ENCODE results near the gene MAFG.

The MAFG gene

DNA sequence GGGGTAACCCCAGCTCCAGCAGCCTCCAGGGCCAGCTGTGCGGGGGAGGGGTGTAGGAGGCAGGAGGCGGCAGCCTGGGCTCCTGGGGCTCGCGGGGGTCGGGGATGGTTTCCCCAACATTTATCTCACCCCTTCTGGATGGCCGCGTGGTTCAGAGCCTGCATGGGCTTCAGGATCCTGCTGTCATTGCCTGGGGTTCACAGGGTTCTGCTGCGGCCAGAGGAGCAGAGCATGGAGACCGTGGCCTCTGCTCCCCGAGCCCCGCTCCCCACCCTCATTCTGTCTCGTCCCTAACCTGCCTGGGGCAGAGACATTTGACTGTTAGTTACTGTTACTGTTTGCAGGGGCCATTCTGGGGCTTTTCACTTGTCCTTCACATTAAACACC is 14.6 kb upstream of the MAFG start:
- H3K9me3 ChIP-seq (replicated peaks; ENCODE audit: insufficient read depth, low read length), result no peaks in the 10 kb centered on the region
- H3K4me3 ChIP-seq (ENCODE audit: low read length), result no peak overlapping the region
- peaks cover 33% of the 10 kb centered on the region for H3K27me3 ChIP-seq (replicated peaks; ENCODE audit: insufficient read depth, low read length)
- no peaks in the 10 kb centered on the region for H3K79me2 ChIP-seq (ENCODE audit: low read length)
- no peaks in the 10 kb centered on the region for H3F3A ChIP-seq (ENCODE audit: insufficient read depth, low read length)
- H3K9me2 ChIP-seq (replicated peaks; ENCODE audit: insufficient read depth, low read length), result no peaks in the 10 kb centered on the region
- no peak for TF ChIP-seq EZH2 (optimal IDR thresholded peaks at IDR 0.05; ENCODE audit: low read depth, low read length)
- no peak for TF ChIP-seq EZH2phosphoT487 (IDR thresholded peaks at IDR 0.05; ENCODE audit: low read length)
- TF ChIP-seq, protein P1, sequence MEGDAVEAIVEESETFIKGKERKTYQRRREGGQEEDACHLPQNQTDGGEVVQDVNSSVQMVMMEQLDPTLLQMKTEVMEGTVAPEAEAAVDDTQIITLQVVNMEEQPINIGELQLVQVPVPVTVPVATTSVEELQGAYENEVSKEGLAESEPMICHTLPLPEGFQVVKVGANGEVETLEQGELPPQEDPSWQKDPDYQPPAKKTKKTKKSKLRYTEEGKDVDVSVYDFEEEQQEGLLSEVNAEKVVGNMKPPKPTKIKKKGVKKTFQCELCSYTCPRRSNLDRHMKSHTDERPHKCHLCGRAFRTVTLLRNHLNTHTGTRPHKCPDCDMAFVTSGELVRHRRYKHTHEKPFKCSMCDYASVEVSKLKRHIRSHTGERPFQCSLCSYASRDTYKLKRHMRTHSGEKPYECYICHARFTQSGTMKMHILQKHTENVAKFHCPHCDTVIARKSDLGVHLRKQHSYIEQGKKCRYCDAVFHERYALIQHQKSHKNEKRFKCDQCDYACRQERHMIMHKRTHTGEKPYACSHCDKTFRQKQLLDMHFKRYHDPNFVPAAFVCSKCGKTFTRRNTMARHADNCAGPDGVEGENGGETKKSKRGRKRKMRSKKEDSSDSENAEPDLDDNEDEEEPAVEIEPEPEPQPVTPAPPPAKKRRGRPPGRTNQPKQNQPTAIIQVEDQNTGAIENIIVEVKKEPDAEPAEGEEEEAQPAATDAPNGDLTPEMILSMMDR (IDR thresholded peaks at IDR 0.05; ENCODE audit: low read length), result no peak
- H3K27ac ChIP-seq (ENCODE audit: low read length), result no peak overlapping the region
- H3K9ac ChIP-seq (ENCODE audit: low read length), result no peak overlapping the region
- no peaks in the 10 kb centered on the region for H3K36me3 ChIP-seq (replicated peaks; ENCODE audit: insufficient read depth, low read length)
- no peaks in the 10 kb centered on the region for H4K20me1 ChIP-seq (ENCODE audit: insufficient read depth, low read length)
- no peak overlapping the region for H3K4me2 ChIP-seq (ENCODE audit: low read depth, low read length)
- DNase-seq, result no peak
- H3K4me1 ChIP-seq (ENCODE audit: low read length), result no peaks in the 10 kb centered on the region
- no peak overlapping the region for H2AFZ ChIP-seq (ENCODE audit: low read length)

DNA sequence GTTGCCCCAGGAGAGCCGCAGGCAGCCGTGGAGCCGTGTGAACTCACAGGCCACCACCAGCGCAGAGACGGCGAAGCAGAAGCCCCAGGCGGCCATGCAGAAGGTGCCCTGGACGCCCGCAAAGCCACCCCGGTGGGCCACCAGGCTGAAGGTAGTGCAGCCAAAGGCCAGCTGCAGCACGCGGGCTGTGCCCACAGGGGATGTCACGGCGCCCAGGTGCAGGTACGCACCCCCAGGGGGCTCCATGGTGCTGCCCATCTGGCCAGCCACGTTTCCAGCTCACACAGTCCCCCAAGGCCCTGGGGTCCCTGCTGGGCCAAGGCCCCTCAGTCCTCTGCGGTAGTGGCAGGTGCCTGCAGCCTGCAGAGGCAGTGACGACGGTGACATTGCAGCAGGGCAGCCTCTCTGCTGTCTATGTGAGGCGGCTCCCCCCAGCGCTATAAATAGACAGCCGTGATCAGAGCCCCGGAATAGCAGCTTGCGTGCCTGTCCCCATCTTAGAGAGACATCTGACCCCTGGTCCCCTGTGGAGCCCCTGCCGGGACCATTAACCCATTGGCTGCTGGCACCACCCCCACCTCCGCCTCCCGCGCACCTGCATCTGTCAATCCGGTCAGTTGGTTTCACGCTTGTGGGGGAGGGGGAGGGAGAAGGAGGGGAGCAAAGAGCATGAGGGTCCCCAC is 14.1 kb upstream of the MAFG start:
- no peaks in the 10 kb centered on the region for H3K4me1 ChIP-seq (ENCODE audit: low read length)
- no peak overlapping the region for H3K4me3 ChIP-seq (ENCODE audit: low read length)
- no peaks in the 10 kb centered on the region for H3K9me2 ChIP-seq (replicated peaks; ENCODE audit: insufficient read depth, low read length)
- peaks cover 33% of the 10 kb centered on the region for H3K27me3 ChIP-seq (replicated peaks; ENCODE audit: insufficient read depth, low read length)
- no peak for DNase-seq
- no peaks in the 10 kb centered on the region for H3F3A ChIP-seq (ENCODE audit: insufficient read depth, low read length)
- no peaks in the 10 kb centered on the region for H4K20me1 ChIP-seq (ENCODE audit: insufficient read depth, low read length)
- TF ChIP-seq EZH2 (optimal IDR thresholded peaks at IDR 0.05; ENCODE audit: low read depth, low read length) (no peak), EZH2phosphoT487 (IDR thresholded peaks at IDR 0.05; ENCODE audit: low read length) (no peak)
- TF ChIP-seq, protein P1 (IDR thresholded peaks at IDR 0.05; ENCODE audit: low read length), result no peak
- H3K4me2 ChIP-seq (ENCODE audit: low read depth, low read length), result no peak overlapping the region
- no peaks in the 10 kb centered on the region for H3K36me3 ChIP-seq (replicated peaks; ENCODE audit: insufficient read depth, low read length)
- no peak overlapping the region for H3K27ac ChIP-seq (ENCODE audit: low read length)
- H2AFZ ChIP-seq (ENCODE audit: low read length), result no peak overlapping the region
- H3K79me2 ChIP-seq (ENCODE audit: low read length), result peaks cover 4% of the 10 kb centered on the region
- no peaks in the 10 kb centered on the region for H3K9me3 ChIP-seq (replicated peaks; ENCODE audit: insufficient read depth, low read length)
- H3K9ac ChIP-seq (ENCODE audit: low read length), result no peak overlapping the region

DNA sequence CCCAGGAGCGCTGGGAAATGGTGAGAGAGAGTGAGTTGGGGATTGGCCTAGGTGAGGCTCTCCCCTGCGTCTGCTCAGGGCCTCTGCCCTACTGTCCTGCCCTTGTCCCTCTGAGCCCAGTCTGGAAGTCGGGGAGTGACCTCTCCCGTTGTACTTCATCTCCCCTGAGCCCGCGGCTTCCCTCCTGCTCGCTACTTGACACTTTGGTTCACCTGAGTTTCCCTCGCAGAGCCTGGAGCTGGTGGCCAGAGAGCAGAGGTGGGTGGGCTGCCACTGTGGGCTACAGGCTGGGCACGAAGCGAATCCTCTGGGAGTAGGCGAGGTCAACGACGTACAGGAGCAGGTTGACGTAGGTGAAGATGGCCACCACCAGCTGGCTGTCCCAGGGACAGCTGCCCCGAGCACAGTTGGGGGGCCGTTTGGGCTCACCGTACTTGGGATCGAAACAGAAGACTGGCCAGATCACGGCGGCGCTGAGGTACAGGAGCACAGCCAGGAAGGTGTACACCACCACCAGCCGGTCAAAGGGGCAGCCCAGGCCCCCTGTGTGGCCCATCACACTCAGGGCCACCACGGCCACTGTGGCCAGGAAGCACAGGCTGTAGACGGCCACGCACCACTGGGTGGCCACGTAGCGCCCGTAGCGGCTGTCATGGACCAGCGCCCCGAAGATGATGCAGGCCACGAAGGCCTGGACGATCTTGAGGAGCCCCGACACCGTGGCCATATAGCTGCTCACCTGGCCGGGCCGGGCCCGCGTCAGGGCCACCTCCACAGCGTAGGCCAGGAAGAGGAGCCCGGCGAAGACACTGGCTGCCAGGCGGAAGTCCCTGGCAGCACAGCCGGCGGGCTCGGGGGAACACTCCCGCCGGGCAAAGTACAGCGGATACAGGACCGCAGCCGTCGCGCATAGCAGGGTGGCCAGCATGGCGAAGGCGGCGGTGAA is 13.3 kb upstream of the MAFG start:
- H4K20me1 ChIP-seq (ENCODE audit: insufficient read depth, low read length), result no peaks in the 10 kb centered on the region
- H3K9ac ChIP-seq (ENCODE audit: low read length), result no peak overlapping the region
- no peaks in the 10 kb centered on the region for H3K9me2 ChIP-seq (replicated peaks; ENCODE audit: insufficient read depth, low read length)
- no peak overlapping the region for H2AFZ ChIP-seq (ENCODE audit: low read length)
- no peak for DNase-seq
- no peaks in the 10 kb centered on the region for H3K9me3 ChIP-seq (replicated peaks; ENCODE audit: insufficient read depth, low read length)
- H3K27me3 ChIP-seq (replicated peaks; ENCODE audit: insufficient read depth, low read length), result peaks cover 33% of the 10 kb centered on the region
- H3K4me2 ChIP-seq (ENCODE audit: low read depth, low read length), result no peak overlapping the region
- no peaks in the 10 kb centered on the region for H3K4me1 ChIP-seq (ENCODE audit: low read length)
- H3K27ac ChIP-seq (ENCODE audit: low read length), result no peak overlapping the region
- no peaks in the 10 kb centered on the region for H3K36me3 ChIP-seq (replicated peaks; ENCODE audit: insufficient read depth, low read length)
- TF ChIP-seq EZH2 (optimal IDR thresholded peaks at IDR 0.05; ENCODE audit: low read depth, low read length), result no peak
- TF ChIP-seq, protein P1 (IDR thresholded peaks at IDR 0.05; ENCODE audit: low read length), result no peak
- no peak overlapping the region for H3K4me3 ChIP-seq (ENCODE audit: low read length)
- H3F3A ChIP-seq (ENCODE audit: insufficient read depth, low read length), result no peaks in the 10 kb centered on the region
- peaks cover 9% of the 10 kb centered on the region for H3K79me2 ChIP-seq (ENCODE audit: low read length)

Data from MM.1S (cell line).